Suprapubic skin (tissue), 4 donors: Measurements from ENCODE around the gene SF3A2. TPM values are rescaled to one million over a fixed set of nuclear protein-coding genes. Genes with fewer than 3 reads are reported as not detected.
"Not testable (repeated sequence)": the region's sequence is repeated elsewhere in the genome, so short reads cannot be mapped to it uniquely, and the experiment has no call there.

Source experiments
- DNase-seq, 2 donors: peaks; one replicate each; pipeline ENCODE4 v3.0.0-alpha.2; 2019; ENCODE audit warnings: low spot score in 2 of 2
- H3K27ac ChIP-seq: fragments of 200-600 bp; sonication (generic); one replicate; pipeline ENCODE4 v1.5.1; 2019
- H3K27me3 ChIP-seq: fragments of 200-600 bp; sonication (generic); one replicate; pipeline ENCODE4 v1.5.1; 2019
- H3K36me3 ChIP-seq: fragments of 200-600 bp; sonication (generic); one replicate; pipeline ENCODE4 v1.5.1; 2019
- H3K4me1 ChIP-seq: fragments of 200-600 bp; sonication (generic); one replicate; pipeline ENCODE4 v1.5.1; 2019
- H3K4me3 ChIP-seq: fragments of 200-600 bp; sonication (generic); one replicate; pipeline ENCODE4 v1.5.1; 2019; ENCODE audit warnings: mild to moderate bottlenecking
- H3K9me3 ChIP-seq: fragments of 200-600 bp; sonication (generic); one replicate; pipeline ENCODE4 v1.5.1; 2019
- EP300 ChIP-seq: sonication (generic); formaldehyde crosslinking; IDR thresholded peaks from one replicate; pipeline ENCODE4 v1.6.1; 2017; ENCODE audit warnings: antibody characterized with exemption
- POLR2A ChIP-seq, 2 donors: fragments of 450-650 bp; IDR thresholded peaks; one replicate each; pipeline ENCODE4 v1.6.1; 2017; ENCODE audit warnings: antibody characterized with exemption in 2 of 2, mild to moderate bottlenecking in 2 of 2, moderate library complexity in 2 of 2
- POLR2AphosphoS5 ChIP-seq, 3 donors: sonication (generic); formaldehyde crosslinking; IDR thresholded peaks; one replicate each; pipeline ENCODE4 v1.6.1; 2017; ENCODE audit warnings: antibody characterized with exemption in 3 of 3
- WGBS: methylation state at CpG from one replicate; pipeline ENCODE4 v1.1.5; 2018; 5-methylcytosine and 5-hydroxymethylcytosine counted together
- total RNA-seq, 4 donors: library from RNA; depleted of rRNA; stranded (reverse); fragments of >200 nt; gene quantifications; one replicate each; pipeline ENCODE4 v1.1.0, GENCODE V29; 2016
- TF ChIP-seq, protein P1 (sequence below), 2 donors: fragments of 200-600 bp in 1 of 2; fragments of 450-650 bp in 1 of 2; sonication (generic) in 1 of 2; IDR thresholded peaks; one replicate each; pipeline ENCODE4 v1.5.1; 2016 to 2019; ENCODE audit warnings: antibody characterized with exemption in 2 of 2, mild to moderate bottlenecking in 1 of 2, moderate library complexity in 1 of 2

The SF3A2 gene
- total RNA-seq, 4 donors from 2014 or later: 48.0 to 103 (median 64.8) TPM

DNA sequence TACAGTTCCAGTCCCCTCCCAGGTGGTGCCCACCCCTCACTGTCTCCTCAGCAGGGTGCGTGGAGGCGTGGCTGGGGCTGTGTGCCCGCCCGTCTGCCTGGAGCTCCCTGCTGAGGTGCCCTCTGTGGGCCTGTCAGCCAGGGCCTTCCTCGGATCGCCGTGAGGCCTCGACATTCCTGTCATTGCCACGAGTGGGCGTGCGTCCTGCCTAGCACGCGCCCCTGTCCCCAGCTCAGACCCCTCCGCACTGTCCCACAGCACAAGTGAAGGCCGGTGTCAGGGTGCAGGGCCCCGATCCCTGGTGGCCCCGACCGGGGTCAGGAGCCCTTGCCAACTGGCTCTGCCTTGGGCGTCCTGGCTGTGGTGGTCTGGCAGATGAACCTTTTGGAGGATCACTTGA, 40.7 kb upstream of the SF3A2 start:
- Histone ChIP-seq H3K27ac (no peak overlapping the region), H3K4me1 (peaks cover 3% of the 10 kb centered on the region), H3K36me3 (peaks cover 73% of the 10 kb centered on the region), H3K9me3 (no peaks in the 10 kb centered on the region), H3K4me3 (no peak overlapping the region), H3K27me3 (no peaks in the 10 kb centered on the region)
- no peak for DNase-seq
- TF ChIP-seq EP300: no peak
- no peak for TF ChIP-seq POLR2A (IDR thresholded peaks at IDR 0.05)
- TF ChIP-seq, protein P1, sequence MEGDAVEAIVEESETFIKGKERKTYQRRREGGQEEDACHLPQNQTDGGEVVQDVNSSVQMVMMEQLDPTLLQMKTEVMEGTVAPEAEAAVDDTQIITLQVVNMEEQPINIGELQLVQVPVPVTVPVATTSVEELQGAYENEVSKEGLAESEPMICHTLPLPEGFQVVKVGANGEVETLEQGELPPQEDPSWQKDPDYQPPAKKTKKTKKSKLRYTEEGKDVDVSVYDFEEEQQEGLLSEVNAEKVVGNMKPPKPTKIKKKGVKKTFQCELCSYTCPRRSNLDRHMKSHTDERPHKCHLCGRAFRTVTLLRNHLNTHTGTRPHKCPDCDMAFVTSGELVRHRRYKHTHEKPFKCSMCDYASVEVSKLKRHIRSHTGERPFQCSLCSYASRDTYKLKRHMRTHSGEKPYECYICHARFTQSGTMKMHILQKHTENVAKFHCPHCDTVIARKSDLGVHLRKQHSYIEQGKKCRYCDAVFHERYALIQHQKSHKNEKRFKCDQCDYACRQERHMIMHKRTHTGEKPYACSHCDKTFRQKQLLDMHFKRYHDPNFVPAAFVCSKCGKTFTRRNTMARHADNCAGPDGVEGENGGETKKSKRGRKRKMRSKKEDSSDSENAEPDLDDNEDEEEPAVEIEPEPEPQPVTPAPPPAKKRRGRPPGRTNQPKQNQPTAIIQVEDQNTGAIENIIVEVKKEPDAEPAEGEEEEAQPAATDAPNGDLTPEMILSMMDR (IDR thresholded peaks at IDR 0.05): no peak
- WGBS: 93% methylated on average over 6 of the region's 19 CpGs

DNA sequence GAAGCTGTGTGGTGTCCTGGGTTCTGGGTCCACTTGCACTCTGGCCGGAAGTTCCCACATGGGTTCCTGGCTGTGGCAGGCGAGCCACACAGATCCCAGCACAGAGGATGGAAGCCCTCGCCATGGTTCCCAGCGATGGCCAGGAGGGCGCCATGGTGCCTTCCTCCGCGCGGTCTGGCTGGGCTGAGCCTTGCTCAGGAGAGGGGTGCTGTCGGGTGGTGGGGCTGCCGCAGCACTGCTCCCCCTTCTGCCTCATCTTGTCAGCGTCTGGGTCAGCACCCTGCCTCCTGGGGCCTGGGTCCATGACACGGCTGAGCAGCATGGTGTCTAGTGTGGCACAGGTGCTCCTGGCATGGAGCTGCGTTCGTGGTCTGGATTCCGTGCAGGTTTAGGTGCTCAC, 39.4 kb upstream of the SF3A2 start:
- TF ChIP-seq EP300: no peak
- TF ChIP-seq POLR2A (IDR thresholded peaks at IDR 0.05): no peak
- no peak for TF ChIP-seq POLR2AphosphoS5 (IDR thresholded peaks at IDR 0.05)
- TF ChIP-seq, protein P1 (IDR thresholded peaks at IDR 0.05): no peak

DNA sequence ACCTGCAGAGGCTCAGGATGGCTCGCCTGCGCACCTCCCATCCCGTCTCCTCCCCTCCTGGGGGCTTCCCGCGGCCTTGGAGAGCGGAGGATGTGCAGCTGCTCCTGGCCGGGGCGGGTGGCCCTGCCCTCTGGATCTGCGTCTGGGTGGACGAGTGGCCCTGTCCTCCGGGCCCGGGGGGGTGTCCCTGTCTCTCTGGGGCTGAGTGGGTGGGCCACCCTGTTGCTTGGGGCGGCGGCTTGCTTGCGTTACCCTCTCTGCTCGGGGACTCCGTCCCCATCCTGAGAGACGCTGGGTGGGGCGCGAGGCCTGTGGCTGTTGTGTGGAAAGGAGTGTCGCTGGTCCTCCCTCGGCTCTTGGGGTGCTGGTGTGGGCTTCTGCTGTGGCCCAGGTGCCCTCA, 38.3 kb upstream of the SF3A2 start:
- peaks cover 60% of the 10 kb centered on the region for H3K36me3 ChIP-seq
- H3K4me3 ChIP-seq: no peak overlapping the region
- DNase-seq: no peak
- no peaks in the 10 kb centered on the region for H3K27me3 ChIP-seq
- H3K9me3 ChIP-seq: no peaks in the 10 kb centered on the region
- peaks cover 15% of the 10 kb centered on the region for H3K4me1 ChIP-seq
- no peak overlapping the region for H3K27ac ChIP-seq
- 88% methylated on average over 9 of the region's 22 CpGs for WGBS
- TF ChIP-seq POLR2AphosphoS5 (IDR thresholded peaks at IDR 0.05) (no peak), EP300 (no peak), POLR2A (IDR thresholded peaks at IDR 0.05) (no peak)
- TF ChIP-seq, protein P1 (IDR thresholded peaks at IDR 0.05): no peak

More for the DNA sequence above, 39.4 kb upstream of the SF3A2 start:
- no peaks in the 10 kb centered on the region for H3K9me3 ChIP-seq
- H3K4me1 ChIP-seq: peaks cover 5% of the 10 kb centered on the region
- H3K27ac ChIP-seq: no peak overlapping the region
- WGBS: 100% methylated on average over 2 of the region's 15 CpGs
- no peaks in the 10 kb centered on the region for H3K27me3 ChIP-seq
- DNase-seq: no peak
- peaks cover 59% of the 10 kb centered on the region for H3K36me3 ChIP-seq
- H3K4me3 ChIP-seq: no peak overlapping the region

DNA sequence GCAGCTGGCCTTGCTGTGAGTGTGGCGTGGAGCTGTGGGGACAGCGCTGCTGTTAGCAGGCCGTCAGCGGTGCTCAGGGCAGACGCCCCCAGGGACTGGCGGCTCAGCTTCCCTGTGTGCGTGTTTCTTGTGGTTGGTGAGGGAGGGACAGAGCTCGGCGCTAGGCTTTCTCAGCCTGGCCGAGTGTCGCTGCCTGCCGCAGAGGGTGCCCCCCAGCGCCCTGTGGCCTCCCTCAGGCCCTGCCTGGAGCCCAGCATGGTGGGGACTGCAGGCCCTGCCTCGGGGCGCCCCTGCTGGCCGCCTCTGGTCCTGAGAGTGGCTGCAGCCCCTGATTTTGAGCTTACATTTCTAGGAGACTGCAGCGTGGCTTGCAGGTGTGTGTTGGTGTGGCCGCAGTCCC, 37.4 kb upstream of the SF3A2 start:
- Histone ChIP-seq H3K36me3 (peaks cover 51% of the 10 kb centered on the region), H3K4me3 (no peak overlapping the region), H3K4me1 (peaks cover 24% of the 10 kb centered on the region), H3K9me3 (no peaks in the 10 kb centered on the region), H3K27me3 (no peaks in the 10 kb centered on the region), H3K27ac (no peak overlapping the region)
- 92% methylated on average over 9 of the region's 18 CpGs for WGBS
- DNase-seq: no peak
- TF ChIP-seq, protein P1 (IDR thresholded peaks at IDR 0.05): no peak
- no peak for TF ChIP-seq POLR2AphosphoS5 (IDR thresholded peaks at IDR 0.05)

DNA sequence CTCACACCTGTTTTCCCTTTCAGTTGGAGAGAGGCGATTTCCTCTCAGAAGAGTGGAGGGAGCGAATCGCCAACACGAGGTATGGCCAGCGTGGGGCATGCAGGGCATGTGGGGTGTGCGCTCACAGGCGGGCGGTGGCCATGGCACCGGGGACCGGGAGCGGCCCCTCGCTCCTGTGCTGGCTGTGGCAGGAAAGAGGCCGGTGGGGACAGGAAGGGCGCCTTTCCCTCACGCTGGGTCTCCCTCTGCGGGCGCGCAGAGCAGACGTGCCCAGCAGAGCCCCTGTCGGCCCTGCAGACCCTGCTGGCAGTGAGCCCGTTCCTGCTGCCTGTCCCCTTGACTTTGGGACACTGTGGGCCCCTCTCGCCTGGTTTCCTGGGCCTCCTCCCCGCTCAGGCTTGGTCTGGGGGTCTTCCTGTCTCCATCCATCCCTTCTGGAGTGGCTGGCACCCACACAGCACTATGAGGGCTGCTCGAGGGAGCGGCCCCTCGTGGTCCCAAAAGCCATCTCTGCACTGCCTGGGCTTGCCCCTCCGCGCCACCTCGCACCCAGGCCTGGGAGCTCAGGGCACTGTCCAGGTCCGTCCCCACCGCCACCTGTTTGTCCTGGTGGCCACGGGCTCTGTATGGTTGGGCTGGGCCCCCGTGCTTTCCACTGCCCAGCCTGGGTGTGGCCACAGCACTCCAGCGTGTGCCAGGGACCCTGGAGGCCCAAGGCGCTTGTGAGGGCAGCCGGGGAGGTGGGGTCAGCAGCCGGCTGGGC, 36.6 kb upstream of the SF3A2 start:
- TF ChIP-seq POLR2AphosphoS5 (IDR thresholded peaks at IDR 0.05): no peak
- no peak for TF ChIP-seq EP300
- TF ChIP-seq, protein P1 (IDR thresholded peaks at IDR 0.05): no peak
- TF ChIP-seq POLR2A (IDR thresholded peaks at IDR 0.05): no peak
- H3K4me1 ChIP-seq: peaks cover 32% of the 10 kb centered on the region
- H3K36me3 ChIP-seq: peaks cover 43% of the 10 kb centered on the region
- H3K27ac ChIP-seq: no peak overlapping the region
- H3K4me3 ChIP-seq: no peak overlapping the region
- no peak for DNase-seq
- no peaks in the 10 kb centered on the region for H3K9me3 ChIP-seq
- 87% methylated on average over 23 of the region's 37 CpGs for WGBS
- no peaks in the 10 kb centered on the region for H3K27me3 ChIP-seq

DNA sequence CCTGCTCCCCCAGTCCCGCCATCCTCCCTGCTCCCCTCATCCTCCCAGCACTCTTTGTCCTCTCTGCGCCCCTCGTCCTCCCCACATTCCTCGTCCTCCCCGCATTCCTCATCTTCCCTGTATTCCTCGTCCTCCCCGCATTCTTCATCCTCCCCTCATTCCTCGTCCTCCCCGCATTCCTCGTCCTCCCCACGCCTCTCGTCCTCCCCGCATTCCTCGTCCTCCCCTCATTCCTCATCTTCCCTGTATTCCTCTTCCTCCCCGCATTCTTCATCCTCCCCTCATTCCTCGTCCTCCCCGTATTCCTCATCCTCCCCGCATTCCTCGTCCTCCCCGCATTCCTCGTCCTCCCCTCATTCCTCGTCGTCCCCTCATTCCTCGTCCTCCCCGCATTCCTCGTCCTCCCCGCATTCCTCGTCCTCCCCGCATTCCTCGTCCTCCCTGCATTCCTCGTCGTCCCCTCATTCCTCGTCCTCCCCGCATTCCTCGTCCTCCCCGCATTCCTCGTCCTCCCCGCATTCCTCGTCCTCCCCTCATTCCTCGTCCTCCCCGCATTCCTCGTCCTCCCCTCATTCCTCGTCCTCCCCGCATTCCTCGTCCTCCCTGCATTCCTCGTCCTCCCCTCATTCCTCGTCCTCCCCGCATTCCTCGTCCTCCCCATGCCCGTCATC, 35.9 kb upstream of the SF3A2 start:
- not testable (repeated sequence) for DNase-seq, H3K4me3 ChIP-seq, H3K9me3 ChIP-seq, H3K27me3 ChIP-seq, H3K27ac ChIP-seq
- H3K36me3 ChIP-seq: peaks cover 38% of the 10 kb centered on the region
- H3K4me1 ChIP-seq: peaks cover 36% of the 10 kb centered on the region
- 92% methylated on average over 50 of the region's 50 CpGs for WGBS
